Activated naive CD4-positive, alpha-beta T cell treated with anti-CD3 and anti-CD28 coated beads for 36 hours (primary cell): ENCODE measurements around the gene OR2A7. TPM values are rescaled to one million over a fixed set of nuclear protein-coding genes. Genes with fewer than 3 reads are reported as not detected.

Experiments used
- total RNA-seq, 2 experiments: library from RNA; stranded (reverse); gene quantifications; one replicate each; pipeline ENCODE4 v1.2.3, GENCODE V29; 2021

The OR2A7 gene
- total RNA-seq, 2 experiments from 2014 or later = 1.2 to 1.6 TPM

Other genes starting within 250 kb of the OR2A7 start
- not detected for gene OR2A5, start 215.8 kb downstream of the OR2A7 start, total RNA-seq
- gene OR2A25, start 195.0 kb downstream of the OR2A7 start, total RNA-seq = not detected
- not detected for gene OR2A12, start 178.5 kb downstream of the OR2A7 start, total RNA-seq
- gene OR2A2, start 155.2 kb downstream of the OR2A7 start, total RNA-seq = not detected
- gene OR2A14, start 141.6 kb downstream of the OR2A7 start, total RNA-seq = not detected
- gene CTAGE4, start 81.3 kb downstream of the OR2A7 start, total RNA-seq = 1 to 10 TPM; 1.5 to 2.2 TPM
- 1 to 10 TPM; 6.5 to 7.6 TPM for gene ARHGEF35, start 69.0 kb downstream of the OR2A7 start, total RNA-seq
- not detected for gene OR2A42, start 25.2 kb downstream of the OR2A7 start, total RNA-seq
- 1 to 10 TPM; 1.3 to 1.5 TPM for gene CTAGE8, start 4.5 kb upstream of the OR2A7 start, total RNA-seq
- not detected for gene OR2A1, start 47.6 kb upstream of the OR2A7 start, total RNA-seq
- 10 to 100 TPM; 15.4 to 17.6 TPM for gene ARHGEF5, start 90.6 kb upstream of the OR2A7 start, total RNA-seq
- not detected for gene NOBOX, start 138.9 kb upstream of the OR2A7 start, total RNA-seq